HG03095 (cell line): Measurements from ENCODE around the gene OBP2A.
"Not testable (repeated sequence)": the region's sequence is repeated elsewhere in the genome, so short reads cannot be mapped to it uniquely, and the experiment has no call there.

Experiments
- ATAC-seq: cut with Tn5 transposase; IDR thresholded peaks from one replicate; pipeline ENCODE4 v1.9.1; 2021; ENCODE audit warnings: moderate library complexity; ENCODE audit not compliant: unreplicated experiment

Gene OBP2A

GRCh38 chr9:135526089-135526729, 19.7 kb upstream of the OBP2A start:
- ATAC-seq, result no peak

DNA sequence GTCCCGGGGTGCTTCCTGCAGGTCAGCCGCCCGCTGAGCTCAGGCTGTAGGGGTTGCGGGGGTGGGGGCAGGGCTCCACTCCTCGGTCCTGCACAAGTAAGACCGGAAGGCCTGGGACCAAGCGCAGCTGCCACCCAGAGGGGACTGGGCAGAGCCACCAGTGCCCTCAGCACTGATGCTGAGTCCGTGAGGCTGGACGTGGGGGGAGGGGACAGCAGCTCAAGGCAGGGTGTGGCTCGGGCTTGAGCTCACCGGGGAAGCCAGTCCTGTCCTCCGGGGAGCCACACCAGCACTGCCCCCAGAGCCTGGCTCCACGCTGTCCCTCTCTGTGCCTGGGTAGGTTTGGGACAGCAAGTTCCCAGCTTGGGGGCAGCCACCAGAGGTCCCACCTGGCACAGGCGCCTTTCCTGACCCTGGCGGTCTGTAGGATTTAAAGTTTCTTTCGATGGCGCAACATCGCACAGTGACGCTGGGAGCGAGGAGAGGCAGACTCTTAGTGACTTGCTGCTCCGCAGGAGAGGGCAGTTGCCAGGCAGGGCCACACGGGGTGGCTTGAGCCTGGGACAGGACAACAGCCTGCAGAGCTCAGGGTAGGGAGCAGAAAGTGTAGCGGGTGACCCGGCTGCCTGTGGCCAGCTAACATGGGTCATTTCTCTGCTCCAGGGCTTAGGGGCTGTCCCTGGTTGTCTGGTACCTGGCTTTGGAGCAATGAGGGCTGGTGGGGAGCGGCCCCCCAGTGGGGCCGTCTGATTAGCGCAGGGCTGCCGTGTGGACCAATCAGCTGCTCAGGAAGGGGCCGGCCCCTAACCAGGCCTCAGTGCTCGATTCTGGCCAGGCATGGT, 19.0 kb upstream of the OBP2A start:
- no peak for ATAC-seq

GRCh38 chr9:135528842-135529435, 17.0 kb upstream of the OBP2A start:
- ATAC-seq, result not testable (repeated sequence)

GRCh38 chr9:135530146-135530545, 15.8 kb upstream of the OBP2A start:
- no peak for ATAC-seq

GRCh38 chr9:135531096-135531495, 14.8 kb upstream of the OBP2A start:
- ATAC-seq, result no peak

DNA sequence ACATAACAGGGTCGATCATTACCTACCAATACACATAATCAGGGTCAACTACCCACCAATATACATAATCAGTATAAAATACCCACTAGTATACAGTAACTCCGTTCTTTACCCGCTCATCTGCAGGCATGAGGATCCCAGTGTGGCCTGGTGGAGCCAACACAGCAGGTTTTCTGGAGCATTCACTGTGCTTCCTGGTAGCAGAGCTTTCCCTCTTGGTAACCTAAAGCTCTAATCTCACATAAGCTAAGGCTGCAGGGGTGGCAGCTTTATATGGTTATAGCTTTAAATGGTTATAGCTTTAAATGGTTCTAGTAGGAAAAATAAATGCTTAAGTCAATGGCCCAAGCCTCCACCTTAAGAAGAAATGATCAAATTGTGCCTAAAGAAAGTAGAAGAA, 12.8 kb upstream of the OBP2A start:
- no peak for ATAC-seq

GRCh38 chr9:135533674-135534073, 12.3 kb upstream of the OBP2A start:
- ATAC-seq, result no peak

- ATAC-seq, result not testable (repeated sequence)
These were observed 11.7 kb upstream of the OBP2A start for GRCh38 chr9:135534192-135534711.

- not testable (repeated sequence) for ATAC-seq
These were observed 11.1 kb upstream of the OBP2A start for GRCh38 chr9:135534826-135535225.

GRCh38 chr9:135535631-135536030, 10.3 kb upstream of the OBP2A start:
- ATAC-seq, result not testable (repeated sequence)

- ATAC-seq, result no peak
These were observed 9.7 kb upstream of the OBP2A start for GRCh38 chr9:135536216-135536615.

GRCh38 chr9:135543262-135543894, 2.5 kb upstream of the OBP2A start:
- not testable (repeated sequence) for ATAC-seq

DNA sequence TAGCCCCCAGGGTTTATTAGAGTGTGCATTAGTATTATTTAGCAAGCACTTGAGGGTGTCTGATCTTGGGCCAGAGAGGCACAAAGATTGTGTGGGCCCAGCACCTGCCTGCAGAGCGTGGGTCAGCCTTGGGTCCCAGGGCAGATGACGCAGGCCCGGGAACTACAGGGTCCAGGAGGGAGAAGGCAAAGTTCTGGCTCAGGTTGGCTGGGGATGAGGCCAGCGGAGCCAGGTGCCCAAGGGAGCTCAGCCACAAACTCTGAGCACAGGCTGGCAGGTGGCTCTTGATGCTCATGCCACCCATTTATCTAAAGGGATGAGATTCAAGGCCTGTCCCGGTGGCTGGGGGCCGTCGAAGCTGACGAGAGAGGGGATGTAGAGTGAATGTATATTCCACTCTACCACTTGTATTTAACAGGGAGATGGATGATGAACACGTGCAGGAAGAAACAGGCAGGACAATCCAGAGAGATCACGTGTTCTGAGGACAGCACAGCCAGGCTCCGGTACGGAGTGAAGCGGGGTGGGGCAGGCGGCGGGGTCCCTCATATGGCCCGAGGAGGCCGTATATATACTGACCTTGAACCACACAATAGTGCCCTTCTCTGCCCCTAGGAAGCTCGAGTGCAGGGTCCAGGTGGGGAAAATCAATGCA, 818 bp upstream of the OBP2A start:
- no peak for ATAC-seq

- ATAC-seq, result not testable (repeated sequence)
These were observed 1.1 kb downstream of the OBP2A start for GRCh38 chr9:135546792-135547617.

- no peak for ATAC-seq
These were observed 2.1 kb downstream of the OBP2A start for GRCh38 chr9:135547756-135548736.

DNA sequence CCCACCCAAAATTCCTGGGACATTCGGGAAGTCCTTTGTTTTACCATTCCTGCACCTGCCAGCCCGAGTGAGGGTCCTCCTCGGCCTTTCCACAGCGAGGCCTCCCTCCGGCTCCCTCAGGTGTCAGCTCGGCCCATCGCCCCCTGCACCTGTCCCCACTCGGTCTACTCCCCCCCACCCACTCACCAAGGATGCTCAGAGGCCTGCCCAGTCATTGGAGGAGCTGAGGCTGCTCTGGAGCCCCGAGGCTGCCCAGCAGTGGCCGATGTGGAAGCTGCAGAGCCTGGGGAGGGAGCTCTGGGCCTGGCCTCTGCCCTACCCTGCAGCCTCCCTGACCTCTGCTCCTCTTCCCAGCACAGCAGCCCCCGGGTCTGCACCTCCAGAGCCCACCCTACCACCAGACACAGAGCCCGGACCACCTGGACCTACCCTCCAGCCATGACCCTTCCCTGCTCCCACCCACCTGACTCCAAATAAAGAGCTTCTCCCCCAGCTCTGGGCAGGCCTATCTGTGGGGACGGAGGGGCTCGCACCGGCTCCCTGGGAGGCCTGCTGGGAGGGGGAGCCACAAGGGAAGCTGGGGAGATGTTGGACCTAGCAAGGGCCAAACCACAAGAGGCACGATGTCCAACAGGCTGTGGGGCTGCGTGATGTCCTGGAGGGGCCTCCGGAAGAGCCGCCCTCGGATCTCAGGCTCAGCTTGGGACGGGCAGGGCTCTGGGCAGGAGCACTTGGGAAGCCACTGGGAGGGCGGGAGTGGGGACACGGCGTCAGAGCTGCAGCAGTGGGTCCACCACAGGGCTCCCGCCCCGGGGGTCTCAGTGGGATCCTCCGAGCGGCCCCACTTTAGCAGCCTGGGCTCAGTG, 3.8 kb downstream of the OBP2A start:
- not testable (repeated sequence) for ATAC-seq

GRCh38 chr9:135550344-135550918, 4.5 kb downstream of the OBP2A start:
- no peak for ATAC-seq
